HEK293 (cell line): ENCODE results near the gene BHLHE23.

ENCODE experiments used
- CTCF ChIA-PET: fragments of 350-600 bp; formaldehyde crosslinking; extraction: SDS; loops from one replicate; lab custom pipeline; 2021; ENCODE audit warnings: antibody characterized with exemption; lab: Yijun Ruan, JAX
- POLR2A ChIA-PET: fragments of 300-600 bp; formaldehyde crosslinking; extraction: SDS; loops from one replicate; lab custom pipeline; 2020; ENCODE audit warnings: antibody characterized with exemption, inconsistent platforms; lab: Yijun Ruan, JAX
- H3K27ac ChIP-seq: fragments of 200-500 bp; sonication (Bioruptor generic); 2 replicates; pipeline ENCODE4 v1.5.1; 2014; ENCODE audit warnings: low read depth, low read length, control low read depth, inconsistent platforms; ENCODE audit errors: extremely low read depth
- H3K36me3 ChIP-seq, 2 experiments: fragments of 200-500 bp in 1 of 2; sonication (Bioruptor generic) in 1 of 2; 1 replicate in 1 of 2; 2 replicates in 1 of 2; pipeline ENCODE4 v1.5.1; 2014 to 2017; ENCODE audit warnings: inconsistent platforms in 2 of 2, low read length in 2 of 2; ENCODE audit not compliant: control insufficient read depth in 2 of 2, insufficient read depth in 1 of 2
- H3K4me1 ChIP-seq: fragments of 200-500 bp; sonication (Bioruptor generic); 2 replicates; pipeline ENCODE4 v1.5.1; 2014; ENCODE audit warnings: mild to moderate bottlenecking, low read length, inconsistent platforms; ENCODE audit not compliant: control insufficient read depth, insufficient read depth
- H3K4me3 ChIP-seq: 2 replicates; pipeline ENCODE4 v1.5.1; 2011; ENCODE audit warnings: low read depth, mild to moderate bottlenecking, control low read depth, low read length, moderate library complexity
- H3K9me3 ChIP-seq: fragments of 200-500 bp; sonication (Bioruptor generic); 2 replicates; pipeline ENCODE4 v1.5.1; 2014; ENCODE audit warnings: low read depth, low read length, inconsistent platforms; ENCODE audit not compliant: control insufficient read depth, insufficient read depth
- ATF2 ChIP-seq: fragments of 450-650 bp; formaldehyde crosslinking; IDR thresholded peaks from 2 replicates; pipeline ENCODE4 v1.5.1; 2016; ENCODE audit warnings: missing biosample characterization, missing genetic modification characterization, low read depth
- BCL11B ChIP-seq: fragments of 450-650 bp; formaldehyde crosslinking; IDR thresholded peaks from 2 replicates; pipeline ENCODE4 v1.5.1; 2016; ENCODE audit warnings: low read depth, missing biosample characterization, missing genetic modification characterization
- EGR2 ChIP-seq: fragments of 450-650 bp; formaldehyde crosslinking; IDR thresholded peaks from 2 replicates; pipeline ENCODE4 v1.5.1; 2016; ENCODE audit warnings: low read depth, missing biosample characterization, missing genetic modification characterization
- GLIS1 ChIP-seq: fragments of 450-650 bp; formaldehyde crosslinking; IDR thresholded peaks from 2 replicates; pipeline ENCODE4 v1.5.1; 2016; ENCODE audit warnings: missing biosample characterization, missing genetic modification characterization
- GLIS2 ChIP-seq: fragments of 450-650 bp; formaldehyde crosslinking; IDR thresholded peaks from 2 replicates; pipeline ENCODE4 v1.5.1; 2016; ENCODE audit warnings: missing biosample characterization, missing genetic modification characterization
- PATZ1 ChIP-seq: fragments of 450-650 bp; formaldehyde crosslinking; IDR thresholded peaks from 2 replicates; pipeline ENCODE4 v1.5.1; 2016; ENCODE audit warnings: missing biosample characterization, missing genetic modification characterization
- PRDM1 ChIP-seq: fragments of 450-650 bp; formaldehyde crosslinking; IDR thresholded peaks from 2 replicates; pipeline ENCODE4; 2016; ENCODE audit warnings: missing biosample characterization, missing genetic modification characterization
- SP2 ChIP-seq: fragments of 450-650 bp; formaldehyde crosslinking; IDR thresholded peaks from 2 replicates; pipeline ENCODE4 v1.5.1; 2016; ENCODE audit warnings: missing biosample characterization, missing genetic modification characterization
- SP3 ChIP-seq: fragments of 450-650 bp; formaldehyde crosslinking; IDR thresholded peaks from 2 replicates; pipeline ENCODE4 v1.5.1; 2016; ENCODE audit warnings: missing biosample characterization, missing genetic modification characterization
- ZBTB20 ChIP-seq: fragments of 450-650 bp; formaldehyde crosslinking; IDR thresholded peaks from 2 replicates; pipeline ENCODE4 v1.5.1; 2016; ENCODE audit warnings: missing biosample characterization, missing genetic modification characterization
- ZBTB26 ChIP-seq: fragments of 450-650 bp; formaldehyde crosslinking; optimal IDR thresholded peaks from 2 replicates; pipeline ENCODE3; 2016; ENCODE audit warnings: missing biosample characterization, mild to moderate bottlenecking, missing genetic modification characterization
- ZBTB8A ChIP-seq: fragments of 450-650 bp; formaldehyde crosslinking; IDR thresholded peaks from 2 replicates; pipeline ENCODE4 v1.5.1; 2016; ENCODE audit warnings: missing biosample characterization, missing genetic modification characterization
- ZEB2 ChIP-seq: fragments of 450-650 bp; formaldehyde crosslinking; IDR thresholded peaks from 2 replicates; pipeline ENCODE4 v1.5.1; 2016; ENCODE audit warnings: missing biosample characterization, missing genetic modification characterization
- ZFHX2 ChIP-seq: fragments of 450-650 bp; formaldehyde crosslinking; conservative IDR thresholded peaks from 2 replicates; pipeline ENCODE4 v1.5.1; 2016; ENCODE audit warnings: missing biosample characterization, missing genetic modification characterization
- ZFP69B ChIP-seq: fragments of 450-650 bp; formaldehyde crosslinking; IDR thresholded peaks from 2 replicates; pipeline ENCODE4 v1.5.1; 2016; ENCODE audit warnings: missing biosample characterization, missing genetic modification characterization
- ZNF10 ChIP-seq: fragments of 450-650 bp; formaldehyde crosslinking; IDR thresholded peaks from 2 replicates; pipeline ENCODE4 v1.5.1; 2017; ENCODE audit warnings: missing biosample characterization, missing genetic modification characterization
- ZNF398 ChIP-seq: fragments of 450-650 bp; formaldehyde crosslinking; IDR thresholded peaks from 2 replicates; pipeline ENCODE4 v1.5.1; 2017; ENCODE audit warnings: missing biosample characterization, missing genetic modification characterization
- ZNF692 ChIP-seq: fragments of 450-650 bp; formaldehyde crosslinking; IDR thresholded peaks from 2 replicates; pipeline ENCODE4 v1.5.1; 2016; ENCODE audit warnings: missing biosample characterization, missing genetic modification characterization

Gene BHLHE23

GRCh38 chr20:63006540-63007359 is at the start of gene BHLHE23:
Gene BHLHE23 (minus strand): TSS chr20:63006964. CDS start chr20:63006774, 190 bp downstream.
- Histone ChIP-seq H3K4me1 (no peaks in the 10 kb centered on the region), H3K4me3 (peak within 1 kb of the TSS; percentile 25)
- POLR2A ChIA-PET = no interaction called here

More at GRCh38 chr20:63006540-63007359, at the start of gene BHLHE23:
- Histone ChIP-seq H3K9me3 (no peaks in the 10 kb centered on the region), H3K36me3 (no peaks in the 10 kb centered on the region), H3K27ac (no peak within 1 kb of the TSS)
- TF ChIP-seq ZNF692 (tag by site-specific recombination) (peak; percentile 67), ZEB2 (no peak), GLIS1 (tag by site-specific recombination) (peak; percentile 35; the same call in 1 of the 2 replicates), ZBTB20 (no peak), SP3 (tag by site-specific recombination) (peak; percentile 65), EGR2 (tag by site-specific recombination) (peak; percentile 74), ZNF10 (tag by site-specific recombination) (no peak), ZFP69B (tag by site-specific recombination) (peak; percentile 73; the same call in 1 of the 2 replicates), PRDM1 (no peak), PATZ1 (tag by site-specific recombination) (peak; percentile 40; the same call in 1 of the 2 replicates), ZBTB8A (tag by site-specific recombination) (0 out of 2 replicates have a peak, but pooled peaks have one; percentile 41), ZFHX2 (peak; percentile 95), ATF2 (no peak), ZNF398 (tag by site-specific recombination) (peak; percentile 94), BCL11B (tag by site-specific recombination) (no peak), SP2 (peak; percentile 85), GLIS2 (tag by site-specific recombination) (peak; percentile 72), ZBTB26 (tag by site-specific recombination) (peak; percentile 63)
- CTCF ChIA-PET = interaction anchor here (1.1 to 1.4 kb wide), 2 partner anchors 34 to 216 kb away, joined by 3 to 4 read pairs; no protein-coding TSS in a partner anchor
